ENCODE data around the gene CTSS.

GRCh38 chr1:150808121-150808520, 42.5 kb upstream of the CTSS start, which contains the start of gene CTSK:
- TF ChIP-seq GATA3 (IDR thresholded peaks at IDR 0.05; ENCODE audit: low read depth, low read length) (no peak), GATA2 (IDR thresholded peaks at IDR 0.05; ENCODE audit: low read depth, low read length) (no peak)
